ENCODE results near the gene PHKG2.
A peak's percentile ranks its signal among the peaks of the same experiment; 100 is the strongest.

PHKG2 gene

DNA sequence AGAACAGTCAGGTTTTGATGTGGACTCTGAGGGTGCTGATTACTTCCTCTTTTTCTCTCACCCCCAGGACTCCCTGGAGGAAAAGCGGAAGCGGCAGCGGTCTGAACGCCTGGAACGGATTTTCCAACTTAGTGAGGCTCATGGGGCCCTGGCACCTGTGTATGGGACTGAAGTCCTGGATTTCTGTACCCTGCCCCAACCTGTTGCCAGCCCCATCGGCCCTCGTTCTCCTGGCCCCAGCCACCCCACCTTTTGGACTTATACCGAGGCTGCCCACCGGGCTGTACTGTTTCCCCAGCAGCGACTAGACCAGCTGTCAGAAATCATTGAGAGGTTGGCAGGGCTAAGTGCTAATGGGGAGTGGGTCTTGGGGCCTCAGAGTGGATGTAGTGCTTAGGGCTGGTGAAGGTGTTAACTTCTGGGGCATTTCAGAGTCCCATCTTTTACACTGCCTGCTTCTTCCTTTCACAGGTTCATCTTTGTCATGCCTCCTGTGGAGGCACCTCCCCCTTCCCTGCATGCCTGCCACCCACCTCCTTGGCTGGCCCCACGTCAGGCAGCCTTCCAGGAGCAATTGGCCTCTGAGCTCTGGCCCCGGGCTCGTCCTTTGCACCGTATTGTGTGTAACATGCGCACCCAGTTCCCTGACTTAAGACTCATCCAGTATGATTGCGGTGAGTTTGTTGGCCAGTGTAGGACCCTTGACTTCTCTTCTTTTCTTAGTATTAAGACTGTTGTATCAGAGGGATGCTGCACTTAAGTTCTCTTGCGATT, 19.1 kb upstream of the PHKG2 start:
- Histone ChIP-seq H3K4me3 (ENCODE audit: low read depth, low read length) (no peak overlapping the region), H3K36me3 (ENCODE audit: control insufficient read depth, insufficient read depth, low read length) (peaks cover 82% of the 10 kb centered on the region)

DNA sequence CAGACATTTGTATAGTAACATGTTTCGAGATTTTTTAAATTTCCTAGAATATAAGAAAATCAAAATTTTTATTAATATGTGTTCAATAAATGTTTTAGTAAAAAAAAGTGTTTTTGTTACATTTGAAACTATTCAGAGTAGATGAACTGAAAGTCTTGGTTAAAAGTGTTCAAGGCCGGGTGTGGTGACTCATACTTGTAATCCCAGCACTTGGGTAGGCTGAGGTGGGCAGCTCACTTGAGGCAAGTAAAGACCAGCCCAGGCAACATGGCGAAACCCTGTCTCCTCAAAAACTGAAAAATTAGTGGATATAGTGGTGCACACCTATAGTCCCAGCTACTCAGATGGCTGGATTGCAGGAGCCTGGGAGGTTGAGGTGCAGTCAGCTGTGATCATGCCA, 16.8 kb upstream of the PHKG2 start:
- no peak overlapping the region for H3K4me3 ChIP-seq (ENCODE audit: low read depth, low read length)
- no peak overlapping the region for H3K27ac ChIP-seq (ENCODE audit: low read depth, low read length)
- H3K9ac ChIP-seq (ENCODE audit: low read depth, low read length) = no peak overlapping the region
- H3K4me1 ChIP-seq (ENCODE audit: control insufficient read depth, insufficient read depth, low read length) = peaks cover 7% of the 10 kb centered on the region
- H3K9me3 ChIP-seq (ENCODE audit: control insufficient read depth, insufficient read depth, low read length) = no peaks in the 10 kb centered on the region
- H3K36me3 ChIP-seq (ENCODE audit: control insufficient read depth, insufficient read depth, low read length) = peaks cover 76% of the 10 kb centered on the region
- H3K27me3 ChIP-seq (ENCODE audit: control insufficient read depth, insufficient read depth, low read length) = no peaks in the 10 kb centered on the region

More for the DNA sequence above, 19.1 kb upstream of the PHKG2 start:
- Histone ChIP-seq H3K27ac (ENCODE audit: low read depth, low read length) (no peak overlapping the region), H3K9me3 (ENCODE audit: control insufficient read depth, insufficient read depth, low read length) (no peaks in the 10 kb centered on the region), H3K27me3 (ENCODE audit: control insufficient read depth, insufficient read depth, low read length) (no peaks in the 10 kb centered on the region), H3K4me1 (ENCODE audit: control insufficient read depth, insufficient read depth, low read length) (peaks cover 7% of the 10 kb centered on the region), H3K9ac (ENCODE audit: low read depth, low read length) (no peak overlapping the region; the same call in 1 of the 2 replicates)

DNA sequence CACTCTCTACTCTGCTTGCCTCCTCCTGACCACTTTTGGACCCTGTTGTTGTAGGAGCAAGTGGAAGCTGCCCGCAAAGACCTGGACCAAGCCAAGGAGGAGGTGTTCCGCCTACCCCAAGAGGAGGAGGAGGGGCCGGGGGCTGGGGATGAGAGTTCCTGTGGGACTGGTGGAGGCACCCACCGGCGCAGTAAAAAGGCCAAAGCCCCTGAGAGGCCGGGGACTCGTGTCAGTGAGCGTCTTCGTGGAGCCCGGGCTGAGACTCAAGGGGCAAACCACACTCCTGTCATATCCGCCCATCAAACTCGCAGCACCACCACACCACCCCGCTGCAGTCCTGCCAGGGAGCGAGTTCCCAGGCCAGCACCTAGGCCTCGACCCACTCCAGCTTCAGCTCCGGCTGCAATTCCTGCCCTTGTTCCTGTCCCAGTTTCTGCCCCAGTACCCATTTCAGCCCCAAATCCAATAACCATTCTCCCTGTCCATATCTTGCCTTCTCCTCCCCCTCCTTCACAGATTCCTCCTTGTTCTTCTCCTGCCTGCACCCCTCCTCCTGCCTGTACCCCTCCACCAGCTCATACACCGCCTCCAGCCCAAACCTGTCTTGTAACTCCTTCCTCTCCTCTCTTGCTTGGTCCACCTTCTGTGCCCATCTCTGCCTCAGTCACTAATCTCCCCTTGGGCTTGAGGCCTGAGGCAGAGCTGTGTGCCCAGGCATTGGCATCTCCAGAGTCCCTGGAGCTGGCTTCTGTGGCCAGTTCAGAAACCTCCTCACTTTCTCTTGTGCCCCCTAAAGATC, 11.0 kb upstream of the PHKG2 start:
- Histone ChIP-seq H3K4me3 (ENCODE audit: low read depth, low read length) (no peak overlapping the region), H3K27me3 (ENCODE audit: control insufficient read depth, insufficient read depth, low read length) (no peaks in the 10 kb centered on the region), H3K4me1 (ENCODE audit: control insufficient read depth, insufficient read depth, low read length) (peaks cover 7% of the 10 kb centered on the region), H3K36me3 (ENCODE audit: control insufficient read depth, insufficient read depth, low read length) (peaks cover 77% of the 10 kb centered on the region), H3K9ac (ENCODE audit: low read depth, low read length) (no peak overlapping the region), H3K27ac (ENCODE audit: low read depth, low read length) (no peak overlapping the region), H3K9me3 (ENCODE audit: control insufficient read depth, insufficient read depth, low read length) (no peaks in the 10 kb centered on the region)

DNA sequence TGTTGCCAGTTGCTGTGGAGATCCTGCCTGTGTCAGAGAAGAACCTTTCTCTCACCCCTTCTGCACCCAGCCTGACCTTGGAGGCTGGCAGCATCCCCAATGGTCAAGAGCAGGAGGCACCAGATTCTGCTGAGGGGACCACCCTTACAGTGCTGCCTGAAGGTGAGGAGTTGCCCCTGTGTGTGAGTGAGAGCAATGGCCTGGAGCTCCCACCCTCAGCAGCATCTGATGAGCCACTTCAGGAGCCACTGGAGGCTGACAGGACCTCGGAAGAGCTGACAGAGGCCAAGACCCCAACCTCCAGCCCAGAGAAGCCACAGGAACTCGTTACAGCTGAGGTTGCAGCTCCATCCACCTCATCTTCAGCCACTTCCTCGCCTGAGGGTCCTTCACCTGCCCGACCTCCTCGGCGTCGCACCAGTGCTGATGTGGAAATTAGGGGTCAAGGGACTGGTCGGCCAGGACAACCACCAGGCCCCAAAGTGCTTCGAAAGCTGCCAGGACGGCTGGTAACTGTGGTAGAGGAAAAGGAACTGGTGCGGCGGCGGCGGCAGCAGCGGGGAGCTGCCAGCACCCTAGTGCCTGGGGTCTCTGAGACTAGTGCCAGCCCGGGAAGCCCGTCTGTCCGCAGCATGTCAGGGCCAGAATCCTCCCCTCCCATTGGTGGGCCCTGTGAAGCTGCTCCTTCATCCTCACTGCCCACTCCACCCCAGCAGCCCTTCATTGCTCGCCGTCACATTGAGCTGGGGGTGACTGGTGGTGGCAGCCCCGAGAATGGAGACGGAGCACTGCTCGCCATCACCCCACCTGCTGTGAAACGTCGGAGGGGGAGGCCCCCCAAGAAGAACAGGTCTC, 10.2 kb upstream of the PHKG2 start:
- H3K27ac ChIP-seq (ENCODE audit: low read depth, low read length) = no peak overlapping the region
- peaks cover 7% of the 10 kb centered on the region for H3K4me1 ChIP-seq (ENCODE audit: control insufficient read depth, insufficient read depth, low read length)
- peaks cover 72% of the 10 kb centered on the region for H3K36me3 ChIP-seq (ENCODE audit: control insufficient read depth, insufficient read depth, low read length)
- H3K4me3 ChIP-seq (ENCODE audit: low read depth, low read length) = no peak overlapping the region
- no peak overlapping the region for H3K9ac ChIP-seq (ENCODE audit: low read depth, low read length)
- no peaks in the 10 kb centered on the region for H3K9me3 ChIP-seq (ENCODE audit: control insufficient read depth, insufficient read depth, low read length)
- no peaks in the 10 kb centered on the region for H3K27me3 ChIP-seq (ENCODE audit: control insufficient read depth, insufficient read depth, low read length)

DNA sequence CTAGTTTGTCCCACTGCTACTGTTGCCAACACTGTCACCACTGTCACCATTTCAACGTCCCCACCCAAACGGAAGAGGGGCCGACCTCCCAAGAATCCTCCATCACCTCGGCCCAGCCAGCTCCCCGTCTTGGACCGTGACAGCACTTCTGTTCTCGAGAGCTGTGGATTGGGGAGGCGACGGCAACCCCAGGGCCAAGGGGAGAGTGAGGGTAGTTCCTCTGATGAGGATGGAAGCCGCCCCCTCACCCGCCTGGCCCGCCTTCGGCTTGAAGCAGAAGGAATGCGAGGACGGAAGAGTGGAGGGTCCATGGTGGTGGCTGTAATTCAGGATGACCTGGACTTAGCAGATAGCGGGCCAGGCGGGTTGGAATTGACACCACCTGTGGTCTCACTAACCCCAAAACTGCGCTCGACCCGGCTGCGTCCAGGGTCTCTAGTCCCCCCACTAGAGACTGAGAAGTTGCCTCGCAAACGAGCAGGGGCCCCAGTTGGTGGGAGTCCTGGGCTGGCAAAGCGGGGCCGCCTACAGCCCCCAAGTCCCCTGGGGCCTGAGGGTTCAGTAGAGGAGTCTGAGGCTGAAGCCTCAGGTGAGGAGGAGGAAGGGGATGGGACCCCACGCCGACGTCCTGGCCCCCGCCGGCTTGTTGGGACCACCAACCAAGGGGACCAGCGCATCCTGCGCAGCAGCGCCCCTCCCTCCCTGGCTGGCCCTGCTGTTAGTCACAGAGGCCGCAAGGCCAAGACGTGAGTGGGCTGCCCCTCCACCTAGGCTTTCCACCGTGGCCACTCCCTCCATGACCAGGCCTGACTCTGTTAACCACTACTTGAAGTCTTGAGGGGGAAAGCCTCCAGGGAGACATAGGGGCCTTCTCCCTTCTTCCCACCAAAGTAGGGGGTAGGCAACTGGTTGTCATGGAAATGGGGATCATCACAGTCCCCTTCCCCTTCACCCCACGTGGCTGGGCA, 9.0 kb upstream of the PHKG2 start:
- Histone ChIP-seq H3K4me1 (ENCODE audit: control insufficient read depth, insufficient read depth, low read length) (peaks cover 7% of the 10 kb centered on the region), H3K9me3 (ENCODE audit: control insufficient read depth, insufficient read depth, low read length) (no peaks in the 10 kb centered on the region), H3K36me3 (ENCODE audit: control insufficient read depth, insufficient read depth, low read length) (peaks cover 65% of the 10 kb centered on the region), H3K27me3 (ENCODE audit: control insufficient read depth, insufficient read depth, low read length) (no peaks in the 10 kb centered on the region), H3K9ac (ENCODE audit: low read depth, low read length) (no peak overlapping the region), H3K27ac (ENCODE audit: low read depth, low read length) (no peak overlapping the region), H3K4me3 (ENCODE audit: low read depth, low read length) (no peak overlapping the region)

DNA sequence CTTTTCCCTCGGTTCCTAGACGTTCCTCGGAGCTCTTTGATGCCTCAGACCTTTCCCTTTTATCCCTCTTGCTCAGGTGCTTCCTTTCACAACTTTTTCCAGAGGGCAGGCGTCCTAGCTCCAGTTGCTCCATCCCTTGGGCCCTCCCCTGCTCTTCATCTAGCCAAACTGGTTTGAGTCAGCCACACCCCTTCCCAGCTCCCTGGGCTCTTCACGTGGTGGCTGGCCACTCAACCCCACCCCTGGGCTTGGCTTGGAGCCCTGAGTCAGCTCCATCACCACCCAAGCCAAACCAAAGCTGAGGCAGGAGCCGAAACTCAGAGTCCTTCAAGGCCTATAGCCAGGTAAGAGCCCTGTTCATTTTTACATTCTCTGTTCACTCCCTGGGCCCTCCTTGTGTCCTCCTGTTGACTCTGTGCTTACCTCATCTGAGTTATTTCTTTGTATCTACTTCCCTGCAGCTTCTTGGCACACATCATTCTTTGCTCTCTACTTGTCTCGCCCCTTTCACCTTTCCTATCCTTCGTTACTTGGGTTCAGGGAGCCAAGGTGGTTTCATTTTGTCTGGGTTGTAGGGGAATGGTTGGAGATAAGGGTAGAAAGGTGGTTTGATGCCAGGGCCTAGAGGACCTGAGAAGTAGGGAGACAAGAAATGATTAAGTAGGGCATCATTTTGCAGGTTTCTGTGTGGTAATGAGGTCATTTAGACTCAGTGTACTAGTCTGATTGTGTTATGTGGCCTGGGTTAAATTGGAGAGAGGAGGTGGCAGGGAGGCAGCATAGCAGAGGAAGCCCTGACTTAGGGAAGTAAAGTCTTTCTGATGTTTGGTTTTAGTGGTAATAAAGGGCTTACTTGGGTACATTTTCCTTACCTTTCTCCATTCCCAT, 7.6 kb upstream of the PHKG2 start:
- no peaks in the 10 kb centered on the region for H3K9me3 ChIP-seq (ENCODE audit: control insufficient read depth, insufficient read depth, low read length)
- peak overlapping the region; percentile 65 for H3K27ac ChIP-seq (ENCODE audit: low read depth, low read length)
- H3K4me1 ChIP-seq (ENCODE audit: control insufficient read depth, insufficient read depth, low read length) = peaks cover 7% of the 10 kb centered on the region
- no peak overlapping the region for H3K4me3 ChIP-seq (ENCODE audit: low read depth, low read length)
- no peaks in the 10 kb centered on the region for H3K27me3 ChIP-seq (ENCODE audit: control insufficient read depth, insufficient read depth, low read length)
- peaks cover 70% of the 10 kb centered on the region for H3K36me3 ChIP-seq (ENCODE audit: control insufficient read depth, insufficient read depth, low read length)
- H3K9ac ChIP-seq (ENCODE audit: low read depth, low read length) = no peak overlapping the region

DNA sequence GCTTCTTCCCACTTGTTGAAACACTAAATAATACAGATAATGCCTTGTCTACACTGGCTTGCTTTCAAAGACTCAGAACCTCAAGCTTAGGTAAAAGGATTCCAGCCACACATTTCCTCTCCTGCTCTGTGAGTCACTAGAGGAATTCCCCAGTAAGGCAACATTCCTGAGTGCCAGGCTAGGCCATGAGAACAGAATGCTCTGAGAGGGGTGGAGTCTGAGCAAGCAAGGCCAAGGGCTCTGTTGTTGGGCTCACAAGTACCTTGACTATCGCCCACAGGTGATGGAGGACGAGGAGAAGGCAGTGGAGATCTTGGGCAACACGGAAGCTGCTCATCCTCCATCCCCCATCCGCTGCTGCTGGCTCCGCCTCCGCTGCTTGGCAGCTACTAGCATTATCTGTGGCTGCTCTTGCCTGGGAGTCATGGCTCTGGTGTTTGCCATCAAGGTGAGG, 6.7 kb upstream of the PHKG2 start:
- peak overlapping the region; percentile 65 for H3K27ac ChIP-seq (ENCODE audit: low read depth, low read length)
- H3K9ac ChIP-seq (ENCODE audit: low read depth, low read length) = no peak overlapping the region
- peaks cover 62% of the 10 kb centered on the region for H3K36me3 ChIP-seq (ENCODE audit: control insufficient read depth, insufficient read depth, low read length)
- H3K4me1 ChIP-seq (ENCODE audit: control insufficient read depth, insufficient read depth, low read length) = peaks cover 7% of the 10 kb centered on the region
- H3K4me3 ChIP-seq (ENCODE audit: low read depth, low read length) = no peak overlapping the region
- no peaks in the 10 kb centered on the region for H3K9me3 ChIP-seq (ENCODE audit: control insufficient read depth, insufficient read depth, low read length)
- no peaks in the 10 kb centered on the region for H3K27me3 ChIP-seq (ENCODE audit: control insufficient read depth, insufficient read depth, low read length)

DNA sequence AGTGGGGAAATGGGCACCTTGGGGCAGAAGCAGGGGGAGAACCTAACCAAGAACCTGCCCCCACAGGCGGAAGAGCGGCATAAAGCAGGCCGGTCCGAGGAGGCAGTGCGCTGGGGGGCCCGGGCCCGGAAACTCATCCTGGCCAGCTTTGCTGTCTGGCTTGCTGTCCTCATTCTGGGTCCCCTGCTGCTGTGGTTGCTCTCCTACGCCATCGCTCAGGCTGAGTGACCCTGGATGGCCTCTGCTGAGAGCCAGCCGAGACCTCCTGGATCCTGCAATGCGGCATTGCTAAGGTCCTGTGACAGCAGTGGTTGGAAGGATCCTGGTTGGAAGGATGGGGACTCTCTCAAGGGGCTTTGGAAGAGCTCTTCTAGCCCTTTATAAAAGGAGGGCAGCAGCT, 4.5 kb upstream of the PHKG2 start:
- no peak overlapping the region for H3K27ac ChIP-seq (ENCODE audit: low read depth, low read length)
- no peaks in the 10 kb centered on the region for H3K9me3 ChIP-seq (ENCODE audit: control insufficient read depth, insufficient read depth, low read length)
- peaks cover 39% of the 10 kb centered on the region for H3K36me3 ChIP-seq (ENCODE audit: control insufficient read depth, insufficient read depth, low read length)
- H3K27me3 ChIP-seq (ENCODE audit: control insufficient read depth, insufficient read depth, low read length) = no peaks in the 10 kb centered on the region
- no peak overlapping the region for H3K4me3 ChIP-seq (ENCODE audit: low read depth, low read length)
- H3K4me1 ChIP-seq (ENCODE audit: control insufficient read depth, insufficient read depth, low read length) = peaks cover 7% of the 10 kb centered on the region
- H3K9ac ChIP-seq (ENCODE audit: low read depth, low read length) = no peak overlapping the region

DNA sequence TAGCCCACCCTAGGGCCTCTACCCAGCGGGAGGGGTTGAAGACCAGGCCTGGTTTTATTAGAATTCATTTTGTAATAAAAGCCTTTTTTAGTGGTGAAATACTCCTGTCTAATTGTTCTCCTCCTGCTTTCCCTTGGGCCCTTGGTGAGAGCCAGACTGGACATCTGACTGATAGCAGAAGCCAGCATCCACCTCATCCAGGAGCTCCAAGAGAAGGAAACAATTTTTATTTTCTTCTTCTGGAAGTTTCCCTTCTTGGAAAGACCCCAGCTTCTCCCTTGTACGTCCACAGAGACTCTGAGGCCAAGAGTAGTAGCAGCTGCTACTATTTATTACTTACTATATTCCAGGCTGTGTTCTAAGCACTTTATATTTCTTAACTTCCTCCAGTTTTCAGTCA, 4.0 kb upstream of the PHKG2 start:
- Histone ChIP-seq H3K4me3 (ENCODE audit: low read depth, low read length) (no peak overlapping the region), H3K36me3 (ENCODE audit: control insufficient read depth, insufficient read depth, low read length) (peaks cover 35% of the 10 kb centered on the region)

More for the DNA sequence above, 4.0 kb upstream of the PHKG2 start:
- no peak overlapping the region for H3K9ac ChIP-seq (ENCODE audit: low read depth, low read length)
- no peaks in the 10 kb centered on the region for H3K27me3 ChIP-seq (ENCODE audit: control insufficient read depth, insufficient read depth, low read length)
- peaks cover 7% of the 10 kb centered on the region for H3K4me1 ChIP-seq (ENCODE audit: control insufficient read depth, insufficient read depth, low read length)
- H3K27ac ChIP-seq (ENCODE audit: low read depth, low read length) = no peak overlapping the region
- no peaks in the 10 kb centered on the region for H3K9me3 ChIP-seq (ENCODE audit: control insufficient read depth, insufficient read depth, low read length)
